ENCODE data around the gene TGM2. TPM values are rescaled to one million over a fixed set of nuclear protein-coding genes. Genes with fewer than 3 reads are reported as not detected.

Gene TGM2
- polyA plus RNA-seq, 4 donors = 35.8 to 38.1 (median 36.4) TPM

- no peak for DNase-seq (ENCODE audit: low read depth in 4 of 4, low spot score in 2 of 4)
These were observed 1.9 kb downstream of the TGM2 start for GRCh38 chr20:38162878-38163875.

- DNase-seq (ENCODE audit: low read depth in 4 of 4, low spot score in 2 of 4) = no peak
These were observed 2.9 kb downstream of the TGM2 start for GRCh38 chr20:38162149-38162548.

GRCh38 chr20:38161412-38161774, 3.7 kb downstream of the TGM2 start:
- no peak for DNase-seq (ENCODE audit: low read depth in 4 of 4, low spot score in 2 of 4)

- no peak for DNase-seq (ENCODE audit: low read depth in 4 of 4, low spot score in 2 of 4)
These were observed 4.9 kb downstream of the TGM2 start for GRCh38 chr20:38159957-38160756.

- no peak for DNase-seq (ENCODE audit: low read depth in 4 of 4, low spot score in 2 of 4)
These were observed 5.5 kb downstream of the TGM2 start for GRCh38 chr20:38159566-38159956.

GRCh38 chr20:38158701-38159351, 6.2 kb downstream of the TGM2 start:
- DNase-seq (ENCODE audit: low read depth in 4 of 4, low spot score in 2 of 4) = no peak

- DNase-seq (ENCODE audit: low read depth in 4 of 4, low spot score in 2 of 4) = no peak
These were observed 7.2 kb downstream of the TGM2 start for GRCh38 chr20:38157635-38158495.

GRCh38 chr20:38156888-38157634, 8.0 kb downstream of the TGM2 start:
- no peak for DNase-seq (ENCODE audit: low read depth in 4 of 4, low spot score in 2 of 4)

- DNase-seq (ENCODE audit: low read depth in 4 of 4, low spot score in 2 of 4) = no peak
These were observed 8.8 kb downstream of the TGM2 start for GRCh38 chr20:38156280-38156679.

GRCh38 chr20:38155811-38156210, 9.3 kb downstream of the TGM2 start:
- DNase-seq (ENCODE audit: low read depth in 4 of 4, low spot score in 2 of 4) = no peak

GRCh38 chr20:38153401-38153800, 11.7 kb downstream of the TGM2 start:
- no peak for DNase-seq (ENCODE audit: low read depth in 4 of 4, low spot score in 2 of 4)

- peak in 3 of 4 donors; percentile 57 to 81 (median 73) for DNase-seq (ENCODE audit: low read depth in 4 of 4, low spot score in 2 of 4)
These were observed 12.3 kb downstream of the TGM2 start for GRCh38 chr20:38152621-38153221.

- DNase-seq (ENCODE audit: low read depth in 4 of 4, low spot score in 2 of 4) = peak in 1 of 4 donors; percentile 63
These were observed 12.9 kb downstream of the TGM2 start for GRCh38 chr20:38152175-38152620.

- no peak for DNase-seq (ENCODE audit: low read depth in 4 of 4, low spot score in 2 of 4)
These were observed 13.6 kb downstream of the TGM2 start for GRCh38 chr20:38151455-38151854.

- DNase-seq (ENCODE audit: low read depth in 4 of 4, low spot score in 2 of 4) = no peak
These were observed 14.5 kb downstream of the TGM2 start for GRCh38 chr20:38150335-38151170.

GRCh38 chr20:38148328-38149102, 16.6 kb downstream of the TGM2 start:
- DNase-seq (ENCODE audit: low read depth in 4 of 4, low spot score in 2 of 4) = no peak

GRCh38 chr20:38147751-38148150, 17.3 kb downstream of the TGM2 start:
- no peak for DNase-seq (ENCODE audit: low read depth in 4 of 4, low spot score in 2 of 4)

All from left renal cortex interstitium (tissue), 4 donors.